Keratinocyte (primary cell): ENCODE results near the gene BRSK2.

Source experiments
- CTCF ChIP-seq, 3 experiments: IDR thresholded peaks in 1 of 3; conservative IDR thresholded peaks in 1 of 3; optimal IDR thresholded peaks in 1 of 3; 2 replicates in 2 of 3; 3 replicates in 1 of 3; pipeline versions ENCODE3 to v1.5.1; 2011; ENCODE audit warnings: low read length in 3 of 3, mild to moderate bottlenecking in 3 of 3, moderate library complexity in 2 of 3, control low read depth in 1 of 3, inconsistent platforms in 1 of 3; ENCODE audit not compliant: insufficient read depth in 2 of 3; ENCODE audit errors: extremely low read depth in 1 of 3
- EZH2 ChIP-seq: IDR thresholded peaks from one replicate; pipeline ENCODE4 v1.6.1; 2012; ENCODE audit warnings: inconsistent platforms, mild to moderate bottlenecking, low read length, moderate library complexity

GRCh38 chr11:1509626-1510255 is 120.0 kb downstream of the BRSK2 start:
- TF ChIP-seq CTCF (optimal IDR thresholded peaks at IDR 0.05 in 1 of 3, IDR thresholded peaks at IDR 0.05 in 1 of 3, conservative IDR thresholded peaks at IDR 0.05 in 1 of 3; ENCODE audit: extremely low read depth in 1 of 3, insufficient read depth in 2 of 3, low read length in 3 of 3), result no peak
- TF ChIP-seq EZH2, result no peak
